Fibroblast of the conjunctiva (primary cell): Measurements from ENCODE around the gene RAB31.

Experiments
- DNase-seq: peaks from one replicate; pipeline ENCODE4 v3.0.0-alpha.2; 2010; ENCODE audit warnings: low read depth

Gene RAB31

DNA sequence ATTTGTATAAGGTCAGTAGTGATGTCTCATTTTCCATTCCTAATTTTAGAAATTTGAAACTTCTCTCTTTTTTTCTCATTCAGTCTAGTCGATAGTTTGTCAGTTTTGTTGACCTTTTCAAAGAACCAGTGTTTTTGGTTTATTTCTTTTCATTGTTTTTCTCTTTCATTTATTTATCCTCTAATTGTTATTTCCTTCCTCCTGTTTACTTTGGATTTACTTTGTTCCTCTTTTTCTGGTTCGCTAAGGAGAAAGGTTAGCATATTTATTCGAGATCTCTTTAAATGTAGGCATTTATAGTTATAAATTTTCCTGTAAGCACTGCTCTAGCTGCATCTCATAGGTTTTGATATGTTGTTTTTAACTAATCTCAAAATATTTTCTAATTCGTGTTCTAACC, 112.6 kb downstream of the RAB31 start:
- no peak for DNase-seq

DNA sequence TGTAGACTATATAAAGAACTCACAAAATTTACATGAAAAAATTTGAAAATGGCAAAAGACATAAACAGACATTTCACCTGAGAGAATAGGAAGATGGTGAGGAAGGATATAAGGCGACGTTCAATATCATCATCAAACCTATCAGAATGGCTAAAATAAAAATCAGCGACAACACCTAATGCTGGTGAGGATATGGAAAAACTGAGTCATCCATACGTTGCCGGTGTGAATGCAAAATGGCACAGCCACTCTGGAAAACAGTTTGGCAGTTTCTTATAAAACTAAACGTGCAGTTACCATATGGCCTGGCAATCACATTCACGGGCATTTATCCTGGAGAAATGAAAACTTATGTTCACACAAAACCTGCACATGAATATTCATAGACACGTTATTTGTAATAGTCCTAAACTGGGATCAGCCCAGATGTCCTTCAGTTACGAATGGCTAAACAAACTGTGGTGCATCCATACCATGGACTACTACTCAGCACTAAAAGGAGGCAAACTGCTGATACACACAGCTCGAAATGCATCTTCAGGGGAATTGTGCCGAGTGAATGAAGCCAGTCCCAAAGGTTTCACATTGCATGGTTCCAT, 114.6 kb downstream of the RAB31 start:
- no peak for DNase-seq

DNA sequence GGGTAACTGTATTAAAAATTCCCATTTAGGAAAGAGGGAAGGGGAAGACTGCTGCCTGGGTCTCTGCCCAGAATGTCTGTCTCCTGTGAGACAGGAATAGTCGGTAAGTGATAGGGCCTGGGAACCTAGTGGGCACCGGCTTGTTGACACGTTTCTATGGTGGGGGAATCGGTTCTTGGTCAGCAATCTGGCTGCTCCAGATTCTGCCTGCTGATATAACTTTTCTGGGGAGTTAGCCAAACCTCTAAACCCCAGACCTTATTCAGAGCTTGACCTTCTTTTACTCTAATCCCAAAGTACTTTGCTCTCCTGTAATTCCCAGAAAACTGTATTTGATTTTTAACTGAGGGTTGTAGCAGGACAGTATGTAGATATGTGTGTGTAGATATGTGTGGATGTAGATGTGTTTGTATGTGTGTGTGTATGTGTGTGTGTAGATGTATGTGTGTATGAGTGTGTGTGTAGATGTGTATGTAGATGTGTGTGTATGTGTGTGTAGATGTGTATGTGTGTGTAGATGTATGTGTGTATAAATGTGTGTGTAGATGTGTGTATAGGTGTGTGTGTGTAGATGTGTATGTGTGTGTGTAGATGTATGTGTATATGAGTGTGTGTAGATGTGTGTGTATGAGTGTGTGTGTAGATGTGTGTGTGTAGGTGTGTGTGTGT, 115.8 kb downstream of the RAB31 start:
- DNase-seq, result peak; percentile 37

DNA sequence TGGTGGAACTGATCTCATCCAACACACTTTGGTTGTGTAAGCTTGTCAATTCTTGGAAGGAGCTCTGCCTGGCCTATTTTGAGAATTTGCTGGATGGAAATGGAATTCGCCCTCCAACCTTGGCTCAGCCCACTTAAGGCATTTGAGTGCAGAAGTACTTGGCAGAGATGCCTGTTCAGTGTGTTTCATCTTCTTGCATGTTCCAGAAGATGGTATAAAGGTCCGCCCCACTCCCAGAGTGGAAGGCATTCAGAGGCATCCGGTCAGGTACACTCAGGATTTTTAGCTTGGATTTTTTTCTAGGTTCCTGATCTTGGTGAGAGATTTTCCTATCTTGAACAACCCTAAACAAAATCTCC, 116.4 kb downstream of the RAB31 start:
- peak; percentile 93 for DNase-seq

DNA sequence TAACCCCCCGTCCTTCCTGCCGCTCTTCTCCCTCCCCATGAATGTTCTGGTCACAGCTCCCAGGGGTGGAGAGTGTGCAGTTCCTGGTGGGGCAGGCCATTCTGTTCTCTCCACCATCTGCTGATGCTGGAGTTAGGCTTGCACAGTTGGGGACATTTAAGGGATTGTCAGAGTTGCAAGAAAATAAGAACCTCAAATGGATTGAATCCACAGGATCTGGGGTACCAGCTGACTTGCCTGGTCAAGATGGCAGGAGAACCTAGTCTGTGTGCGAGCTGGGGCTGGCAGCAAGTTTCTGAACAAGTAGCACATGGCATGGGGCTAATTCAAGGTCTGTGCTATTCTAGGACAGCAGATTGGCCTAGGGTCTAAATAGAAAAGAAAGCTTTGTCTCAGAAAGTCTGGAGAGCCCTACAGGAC, 116.9 kb downstream of the RAB31 start:
- DNase-seq, result no peak

DNA sequence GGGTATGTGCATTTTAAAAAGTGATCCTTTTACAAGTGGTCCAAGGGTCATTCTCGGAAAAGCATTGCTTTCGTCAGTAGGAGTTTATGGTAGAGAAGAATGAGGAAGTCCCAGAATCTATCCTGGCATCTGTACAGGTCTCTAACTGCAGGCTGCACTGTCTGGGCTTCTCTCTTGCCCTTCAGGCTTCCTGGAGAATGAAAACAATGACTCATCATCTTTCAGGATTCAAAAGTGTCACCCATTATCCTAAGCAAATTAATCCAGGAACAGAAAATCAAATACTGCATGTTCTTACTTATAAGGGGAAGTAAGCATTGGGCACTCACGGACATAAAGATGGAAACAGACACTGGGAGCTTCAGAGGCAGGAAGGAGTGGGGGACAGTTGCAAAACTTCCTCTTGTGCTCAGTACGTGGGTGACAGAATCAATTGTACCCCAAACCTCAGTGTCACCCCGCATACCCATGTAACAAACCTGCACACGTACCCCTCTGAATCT, 117.5 kb downstream of the RAB31 start:
- DNase-seq, result peak; percentile 91

DNA sequence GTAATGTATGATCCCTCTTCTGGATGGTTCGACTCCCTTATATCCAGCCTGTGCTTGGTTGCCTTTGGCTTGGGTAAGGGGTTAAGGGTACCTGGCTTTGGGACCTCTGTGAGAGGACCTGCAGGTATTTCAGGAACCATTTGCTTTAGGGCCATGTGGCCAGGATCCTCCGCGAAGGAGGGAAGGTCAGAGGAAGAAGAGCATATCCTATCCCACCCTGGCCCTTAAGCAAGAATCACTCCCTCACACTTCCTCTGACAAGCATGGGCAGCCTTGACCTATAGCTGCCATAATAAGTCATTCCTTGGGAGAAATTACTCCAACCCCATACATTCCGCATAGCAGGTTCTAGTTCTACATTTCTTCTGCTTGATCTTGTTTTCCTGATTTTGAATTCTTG, 118.6 kb downstream of the RAB31 start:
- no peak for DNase-seq

DNA sequence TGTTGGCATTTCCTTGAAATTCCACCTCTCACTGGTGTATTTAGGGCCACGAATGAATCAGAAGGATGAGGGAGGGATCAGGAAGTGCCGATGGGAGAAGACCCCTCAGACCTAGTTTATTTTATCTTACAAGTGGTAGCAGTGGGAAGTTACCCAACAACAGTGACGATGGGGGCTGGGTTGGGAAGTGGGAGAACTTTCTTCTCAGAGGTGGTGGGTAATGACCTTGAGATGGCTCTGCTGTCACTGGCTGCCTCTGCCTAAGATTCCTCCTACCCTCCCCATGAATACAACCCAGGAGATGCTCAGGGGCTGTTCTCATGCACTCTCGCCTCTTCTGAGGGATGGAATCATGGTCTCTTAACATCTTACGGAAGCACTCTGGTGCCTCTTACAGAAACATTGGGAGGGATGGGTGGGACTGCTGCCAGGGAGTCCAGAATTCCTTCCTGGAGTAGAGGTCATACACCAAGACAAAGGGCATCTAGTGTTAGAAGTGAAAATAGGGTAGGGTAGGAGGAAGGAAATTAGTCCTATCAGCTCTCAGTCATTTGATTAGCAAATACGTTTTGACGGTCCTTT, 119.2 kb downstream of the RAB31 start:
- no peak for DNase-seq

DNA sequence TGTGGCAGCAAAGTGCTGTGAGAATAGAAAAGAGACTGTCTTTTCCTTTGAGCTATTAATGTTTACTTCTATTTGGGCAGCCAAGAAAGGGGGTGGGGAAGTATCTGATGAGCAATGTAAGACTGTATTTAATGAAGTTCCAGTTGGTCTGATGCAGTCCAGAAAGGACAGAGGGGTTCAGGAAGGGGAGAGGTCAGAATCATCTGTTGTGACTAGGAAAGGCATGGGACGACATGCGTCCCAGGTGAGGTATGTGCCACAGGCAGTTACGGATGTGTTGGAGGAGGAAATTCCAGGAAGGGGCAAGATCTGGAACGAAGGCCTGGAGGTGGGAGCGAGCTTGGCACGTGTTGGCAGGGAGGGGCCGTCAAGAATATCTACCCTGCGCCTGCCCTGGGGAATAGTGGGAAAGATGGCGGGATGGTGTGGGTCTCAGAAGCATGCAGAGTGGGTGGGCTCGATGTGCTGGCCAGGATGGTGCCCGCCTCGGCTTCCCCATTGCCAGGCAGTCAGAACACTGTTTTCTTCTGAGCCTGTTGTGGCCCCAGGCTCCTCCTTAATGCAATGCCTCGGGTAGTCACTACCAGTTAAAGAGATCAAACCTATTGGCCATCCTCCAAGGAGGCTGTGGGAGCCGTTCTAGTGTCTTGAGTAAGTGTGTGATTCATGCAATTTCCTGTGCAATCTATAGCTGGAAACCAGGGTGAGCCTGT, 119.8 kb downstream of the RAB31 start:
- DNase-seq, result peak; percentile 97

DNA sequence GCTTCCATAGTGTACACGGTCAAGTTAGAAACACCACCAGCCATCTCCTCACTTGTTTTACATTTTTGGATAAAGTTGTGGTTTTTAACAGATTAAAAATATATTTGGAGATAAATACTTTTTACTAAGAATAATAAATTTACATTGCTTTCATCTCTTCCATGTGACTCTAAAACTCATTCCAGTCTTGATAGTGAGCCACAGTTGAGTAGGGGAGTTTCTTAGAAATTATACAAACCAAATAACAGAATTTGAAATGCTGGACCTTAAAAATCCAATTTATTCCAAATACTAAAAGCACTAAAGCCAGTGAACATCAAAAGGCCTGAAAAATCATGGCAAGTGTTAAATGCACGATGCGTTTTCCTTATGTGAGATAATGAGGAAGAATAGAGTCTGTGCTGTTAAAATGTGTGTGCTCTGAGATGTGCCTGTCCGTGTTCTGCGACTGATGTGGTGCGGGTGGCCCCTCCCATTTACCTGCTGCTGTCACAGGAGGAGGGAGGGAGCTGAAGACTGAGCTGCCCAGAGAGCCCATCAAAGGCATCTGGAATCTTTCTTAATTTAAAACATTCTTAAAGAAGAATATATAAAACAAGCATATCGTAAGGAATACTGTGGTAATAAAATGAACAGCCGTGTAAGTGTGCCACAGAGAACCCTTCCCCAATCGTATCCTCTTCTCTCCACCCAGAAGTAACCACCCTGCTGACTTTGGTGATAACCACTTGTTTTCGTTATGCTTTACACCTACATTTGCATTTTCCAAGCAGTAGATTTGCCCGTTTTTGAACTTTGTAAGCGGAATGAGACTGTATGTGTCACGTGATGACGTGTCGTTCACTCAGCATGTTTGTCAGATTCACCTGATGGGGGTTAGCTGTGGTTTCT, 120.7 kb downstream of the RAB31 start:
- no peak for DNase-seq

DNA sequence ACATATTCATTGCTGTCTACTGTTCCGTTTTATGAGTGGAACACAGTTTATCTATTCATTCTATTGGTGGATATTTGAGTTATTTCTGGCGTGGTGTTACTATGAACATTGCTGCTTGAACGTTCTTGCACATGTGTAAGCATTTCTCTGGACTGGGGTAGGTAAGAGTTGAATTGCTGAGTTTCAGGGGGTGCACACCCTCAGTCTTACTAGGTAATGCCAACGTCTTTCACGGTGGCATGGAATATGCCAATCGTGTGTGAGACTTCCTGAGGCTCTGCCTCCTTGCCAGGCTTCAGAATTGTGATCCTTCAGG, 121.3 kb downstream of the RAB31 start:
- DNase-seq, result no peak

DNA sequence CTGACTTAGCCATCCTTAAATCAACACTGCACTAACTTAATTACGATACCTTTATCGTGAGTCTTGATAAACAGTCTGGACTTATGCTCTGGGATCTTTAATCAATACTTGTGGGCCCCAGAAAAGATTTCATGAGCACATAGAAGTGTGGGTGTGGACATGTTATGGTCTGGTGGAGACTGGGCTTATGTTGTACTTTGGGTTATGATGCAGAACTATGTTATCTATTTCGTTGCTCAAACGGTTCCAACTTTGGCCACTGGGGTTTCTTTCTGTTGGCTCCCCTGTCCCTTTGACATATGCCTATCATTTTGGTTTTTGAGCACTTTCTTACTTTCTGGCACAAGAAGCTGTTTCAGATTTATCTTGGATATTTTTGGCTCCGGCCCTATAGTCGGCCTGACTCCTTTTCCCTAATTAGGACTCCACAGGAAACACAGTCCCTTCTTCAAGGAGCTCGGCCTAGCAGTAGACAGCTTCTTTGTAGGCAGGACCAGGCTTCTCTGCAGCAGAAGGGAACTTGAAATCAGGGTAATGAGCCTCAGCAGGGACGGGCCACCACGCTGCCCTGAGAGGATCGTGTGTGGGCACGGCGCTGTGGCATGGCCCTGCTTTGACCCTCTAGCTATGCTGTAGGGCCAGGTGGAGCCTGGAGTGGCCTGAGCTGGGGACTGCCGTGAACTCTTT, 123.1 kb downstream of the RAB31 start:
- DNase-seq, result no peak

DNA sequence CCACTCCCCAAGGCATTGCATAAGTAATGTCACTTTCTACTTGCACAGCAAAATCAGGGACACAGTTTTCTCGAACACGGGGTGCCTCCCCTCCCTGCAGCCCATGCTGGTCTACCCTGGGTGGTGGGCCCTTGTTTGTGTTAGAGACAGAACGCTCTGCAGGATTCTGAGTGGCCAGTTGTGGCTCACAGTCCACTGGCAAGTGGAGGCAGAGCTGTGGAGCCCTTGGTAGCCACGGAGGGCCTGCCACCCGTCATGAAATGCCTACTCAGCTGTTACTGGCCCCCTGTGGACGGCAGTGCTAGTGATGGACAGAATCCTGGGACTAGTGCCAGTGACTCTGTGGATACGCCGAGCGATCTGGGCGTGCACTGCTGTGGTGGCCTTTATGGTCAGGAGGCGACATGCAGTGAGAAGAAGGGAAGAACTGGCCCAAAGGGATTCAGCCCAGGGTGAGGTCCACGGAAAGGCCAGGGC, 123.7 kb downstream of the RAB31 start:
- no peak for DNase-seq

DNA sequence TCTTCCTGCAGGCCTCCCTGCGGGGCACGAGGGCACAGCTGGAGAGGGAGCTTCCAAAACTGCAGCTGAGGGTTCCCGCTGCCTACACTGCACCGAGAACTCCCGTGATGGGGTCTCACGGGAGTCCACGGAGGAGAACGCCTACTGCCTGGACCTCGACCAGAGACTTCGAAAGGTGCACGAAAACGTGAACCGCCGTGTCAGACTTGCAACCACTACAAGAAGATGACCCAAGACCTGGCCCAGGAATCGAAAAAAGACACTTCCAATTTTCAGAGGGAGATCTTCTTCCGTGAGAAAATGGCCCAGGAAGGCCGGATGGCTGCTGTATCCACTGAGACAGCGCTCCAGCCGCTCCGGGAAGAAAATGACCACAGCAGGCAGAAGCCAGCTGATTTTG, 124.8 kb downstream of the RAB31 start:
- DNase-seq, result no peak

DNA sequence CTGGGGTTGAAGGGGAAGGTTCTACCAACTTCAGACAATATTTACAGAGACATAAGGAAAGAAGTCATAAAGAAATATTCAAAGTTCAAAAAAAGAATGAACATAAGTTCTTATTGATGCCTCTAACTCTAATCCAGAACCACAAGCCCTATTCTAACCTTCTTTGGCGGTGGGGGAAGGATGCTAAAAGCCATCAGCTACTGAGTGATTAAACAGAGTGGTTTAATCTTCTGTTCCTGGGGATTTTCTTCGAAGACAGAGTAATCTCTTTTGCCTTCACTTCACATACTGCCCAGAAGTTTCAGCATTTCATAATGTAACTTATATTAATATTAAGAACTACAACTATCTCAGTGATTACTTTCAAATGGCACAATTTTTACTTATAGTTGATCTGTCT, 126.5 kb downstream of the RAB31 start:
- no peak for DNase-seq

DNA sequence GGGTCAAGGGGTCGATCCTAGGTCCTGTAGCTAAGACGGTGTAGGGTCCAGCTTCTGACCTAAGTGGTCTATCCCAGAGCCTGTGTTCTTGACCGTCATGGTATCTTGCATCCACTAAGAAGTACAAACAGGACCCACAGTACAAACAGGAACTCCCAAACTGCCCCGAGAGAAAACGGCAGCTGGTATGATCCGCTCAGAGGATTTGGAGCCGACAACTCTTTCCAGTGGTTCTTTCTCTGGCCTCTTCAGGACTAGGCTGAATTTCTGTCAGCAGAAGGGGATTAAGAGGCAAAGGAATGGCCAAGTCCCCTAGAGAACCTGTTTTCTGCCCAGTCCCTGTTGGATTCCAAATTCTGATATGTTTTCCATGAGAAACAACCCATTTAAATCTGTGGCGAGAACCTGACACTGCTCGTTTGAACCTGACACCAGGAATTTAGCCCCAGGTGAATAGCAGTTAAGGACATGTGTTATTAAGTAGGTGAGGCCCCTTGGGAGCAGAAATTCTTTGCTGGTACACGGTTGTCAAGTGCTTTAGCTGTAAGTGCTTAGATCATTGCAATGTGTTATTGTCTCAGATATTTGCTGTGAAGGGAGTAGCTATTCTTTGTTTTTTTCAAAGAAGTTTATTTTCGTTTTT, 127.1 kb downstream of the RAB31 start:
- no peak for DNase-seq

DNA sequence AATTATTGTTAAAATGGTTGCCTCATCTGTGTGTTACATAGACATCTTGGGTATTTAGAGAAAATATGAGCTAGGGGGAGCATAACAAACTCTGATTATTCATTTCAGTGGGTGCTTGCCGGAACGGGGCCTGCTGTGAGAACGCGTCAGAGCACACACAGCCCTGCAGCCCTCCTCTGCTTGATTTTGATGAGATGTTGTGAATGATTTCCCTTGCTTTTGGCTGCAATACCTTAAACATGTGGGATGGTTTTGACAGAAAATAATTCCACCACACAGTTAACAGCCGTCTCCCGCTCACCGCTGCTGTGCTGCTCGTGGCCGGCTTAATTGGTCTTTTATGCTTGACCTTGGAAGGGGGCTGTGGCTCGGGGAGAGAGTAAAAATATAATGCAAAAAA, 127.7 kb downstream of the RAB31 start:
- DNase-seq, result no peak

DNA sequence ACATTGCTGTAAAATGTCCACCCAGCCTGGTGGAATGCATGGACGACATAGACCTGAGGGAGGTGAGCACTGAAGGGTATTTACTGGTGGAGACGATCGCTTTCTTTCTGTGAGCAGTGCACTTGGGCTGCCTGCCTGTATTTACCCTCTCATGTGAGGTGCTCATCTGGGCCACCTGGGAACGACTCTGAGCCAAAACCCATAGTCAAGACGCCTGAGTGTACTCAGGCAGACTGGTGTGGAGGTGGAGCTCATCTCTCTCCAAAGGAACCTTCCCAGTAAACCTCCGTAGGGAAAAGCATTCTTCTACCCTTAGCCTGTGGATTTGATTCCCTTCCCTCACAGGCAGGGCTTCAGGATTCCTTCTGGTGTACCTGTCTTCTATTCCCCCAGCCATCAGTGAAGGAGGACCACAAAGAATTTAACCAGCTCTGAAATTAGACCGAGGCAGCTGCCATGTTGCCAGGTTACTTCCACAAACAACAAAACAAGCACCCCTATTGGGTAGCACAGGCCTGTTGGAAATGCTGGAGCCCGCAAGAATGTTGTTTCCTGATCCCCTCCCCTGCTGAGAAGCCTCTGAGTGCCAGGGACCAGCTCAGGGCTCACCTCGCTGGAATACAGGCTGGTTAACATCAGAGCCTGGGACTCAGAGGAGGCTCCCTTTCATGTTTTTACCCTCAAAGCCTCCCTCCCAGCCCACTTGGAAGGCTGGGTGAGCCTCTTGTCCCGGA, 130.2 kb downstream of the RAB31 start:
- DNase-seq, result no peak

DNA sequence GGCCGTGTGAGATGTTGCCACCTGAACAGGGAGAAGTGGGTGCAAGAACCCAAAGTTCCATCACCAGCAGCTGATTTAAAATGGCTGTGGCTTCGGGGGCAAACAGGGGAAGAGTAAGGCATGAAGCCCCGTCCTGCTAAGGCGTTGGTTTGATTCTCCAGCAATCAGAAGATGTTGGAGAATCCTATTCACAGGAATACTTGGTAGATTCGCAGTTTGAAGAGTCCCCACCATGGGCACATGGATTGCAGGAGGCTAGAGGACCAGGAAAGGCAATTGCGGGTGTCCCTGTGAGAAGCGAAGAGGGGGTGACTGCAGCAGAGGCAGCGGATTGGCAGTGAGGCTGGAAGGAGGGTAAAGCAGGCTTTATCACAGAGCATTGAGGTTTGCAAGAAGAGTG, 131.1 kb downstream of the RAB31 start:
- no peak for DNase-seq

DNA sequence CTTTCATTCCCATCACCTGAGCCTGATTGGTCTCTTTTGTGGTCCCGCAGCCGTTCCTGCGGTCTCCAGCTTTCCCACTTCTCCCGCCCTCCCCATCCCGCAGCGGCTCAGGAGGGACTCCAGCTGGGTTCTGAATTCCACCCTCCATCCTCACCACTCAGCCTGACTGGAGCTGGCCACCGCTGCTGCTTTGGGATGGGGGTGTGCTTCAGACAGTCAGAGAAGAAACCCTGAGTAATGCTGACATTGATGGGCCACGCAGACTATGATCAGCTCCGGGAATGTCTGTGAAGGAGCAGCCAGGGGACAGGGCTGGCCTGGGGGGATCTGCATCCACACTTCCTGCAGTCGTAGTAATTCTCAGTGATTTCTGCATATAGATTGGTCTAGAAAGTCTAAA, 131.8 kb downstream of the RAB31 start:
- DNase-seq, result no peak
